Activated CD8-positive, alpha-beta memory T cell treated with anti-CD3 and anti-CD28 coated beads, Interleukin-2, amount 50 U/mL, for 4 hours (primary cell): ENCODE results near the gene LPGAT1.

Experiments used
- DNase-seq: peaks from one replicate; pipeline ENCODE4 v3.0.0-alpha.2; 2020

LPGAT1 gene

DNA sequence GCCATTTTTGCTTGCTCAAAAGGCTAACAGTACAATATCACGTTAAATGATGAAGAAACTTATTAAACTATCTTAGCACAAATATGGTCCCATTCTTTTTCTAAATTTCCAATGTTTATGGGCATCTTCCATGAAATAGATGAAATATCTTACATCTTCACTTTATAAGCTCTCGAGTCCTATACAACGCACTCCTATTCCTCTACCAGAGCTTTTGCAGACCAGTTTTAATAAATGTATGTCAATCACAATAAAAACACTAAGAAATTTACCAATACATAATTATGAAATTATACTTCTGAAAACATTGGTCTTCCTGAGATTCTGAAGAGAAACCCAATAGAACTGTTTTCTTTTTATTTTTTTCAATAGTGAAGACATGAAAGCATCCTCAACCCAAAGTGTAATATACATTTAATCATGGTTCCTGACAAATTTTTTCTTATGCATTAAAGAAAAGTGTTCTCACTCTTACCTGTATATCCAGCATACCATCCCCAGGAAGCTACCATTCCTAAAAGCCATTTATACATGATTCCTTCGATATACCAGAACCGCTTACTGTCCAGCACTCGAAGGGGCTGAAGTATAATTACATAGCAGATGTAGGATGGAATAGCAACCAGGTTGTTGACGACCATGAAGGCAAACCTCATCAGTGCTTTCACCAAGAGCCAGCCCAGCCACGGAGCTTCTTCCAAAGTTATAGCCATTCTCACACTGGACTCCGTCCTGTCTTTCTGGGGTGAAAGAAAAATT lies 1.8 kb downstream of the LPGAT1 start:
- DNase-seq = no peak

DNA sequence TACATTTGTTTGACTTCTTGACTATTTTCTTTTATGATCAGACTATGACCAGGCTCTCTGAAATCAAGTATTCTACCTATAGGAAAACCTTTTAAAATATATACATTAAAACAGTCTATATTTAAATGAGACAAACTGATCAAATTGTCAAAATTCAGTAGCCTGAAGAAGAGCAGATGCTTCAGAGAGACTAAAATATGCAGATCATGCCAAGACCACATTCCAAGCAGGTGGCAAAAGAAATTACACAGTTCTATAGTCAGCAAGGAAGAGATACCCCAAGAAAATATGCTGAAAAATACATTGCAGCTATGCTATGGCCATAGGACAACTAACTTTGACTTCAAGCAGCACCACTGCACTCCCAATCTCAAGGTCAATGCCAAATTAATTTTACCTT lies 3.5 kb downstream of the LPGAT1 start:
- no peak for DNase-seq

DNA sequence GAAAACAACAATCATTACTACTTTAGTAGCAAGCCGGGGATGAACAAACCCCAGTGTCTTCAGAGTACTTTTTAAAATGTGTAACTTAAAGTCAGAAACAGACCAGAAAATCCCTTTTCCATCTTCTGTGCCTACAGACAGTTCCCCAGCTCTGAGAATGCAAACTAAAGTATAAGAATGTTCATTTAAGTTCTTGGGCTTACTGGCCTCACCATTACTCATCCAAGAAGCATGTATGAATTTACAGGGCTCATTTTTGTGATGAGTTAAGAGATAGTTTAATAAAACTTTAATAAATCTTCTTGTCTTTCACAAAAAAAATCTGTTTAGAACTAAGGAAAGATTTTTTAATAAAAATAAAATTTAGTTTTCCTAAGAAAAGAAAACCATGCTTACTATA lies 4.6 kb downstream of the LPGAT1 start:
- DNase-seq = no peak

DNA sequence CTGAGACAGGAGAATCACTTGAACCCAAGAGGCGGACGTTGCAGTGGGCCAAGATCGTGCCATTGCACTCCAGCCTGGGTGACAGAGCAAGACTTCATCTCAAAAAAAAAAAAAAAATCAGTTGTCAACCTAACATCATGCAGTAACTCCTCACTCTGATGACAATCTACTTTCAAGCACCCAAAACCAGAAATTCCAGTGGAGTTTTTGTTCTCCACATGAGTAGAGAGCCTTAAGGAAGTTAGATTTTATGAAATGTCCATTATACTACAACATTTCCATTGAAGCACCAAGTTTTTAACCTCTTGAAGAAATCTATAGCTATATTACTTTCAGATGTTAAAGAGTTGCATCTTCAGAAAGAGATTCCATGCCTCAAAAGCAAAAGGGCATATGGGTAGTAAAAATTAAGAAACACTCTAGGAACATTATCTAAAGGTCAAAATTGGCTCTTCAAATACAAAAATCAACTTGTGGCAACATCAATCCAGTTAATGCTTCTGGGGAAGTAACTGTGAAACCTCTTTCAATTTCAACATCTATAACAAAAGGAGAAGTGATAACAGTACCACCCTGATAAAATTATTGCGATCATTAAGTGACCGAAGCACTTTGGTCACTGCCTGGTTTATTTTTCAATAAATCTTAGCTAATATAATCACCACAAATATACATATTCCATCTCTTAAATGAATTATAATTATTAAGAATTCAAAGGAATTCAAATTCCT lies 7.7 kb downstream of the LPGAT1 start:
- no peak for DNase-seq

DNA sequence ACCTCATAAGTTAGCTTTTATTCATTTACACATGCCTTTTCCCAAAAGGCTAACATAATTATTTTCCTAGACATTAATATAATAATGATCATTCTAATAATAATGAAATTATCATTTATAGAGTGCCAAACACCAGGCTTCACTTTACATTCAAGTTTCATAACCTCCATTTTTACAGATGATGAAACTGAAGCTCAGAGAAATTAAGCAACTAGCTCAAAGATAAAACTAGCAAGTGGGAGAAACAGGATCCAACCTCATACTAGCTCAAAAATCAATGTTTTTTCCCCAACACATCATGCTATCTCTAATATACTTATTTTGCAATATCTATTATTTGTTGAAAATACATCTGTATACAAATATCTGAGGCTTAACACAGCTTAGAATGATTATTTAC lies 14.0 kb downstream of the LPGAT1 start:
- DNase-seq = no peak

DNA sequence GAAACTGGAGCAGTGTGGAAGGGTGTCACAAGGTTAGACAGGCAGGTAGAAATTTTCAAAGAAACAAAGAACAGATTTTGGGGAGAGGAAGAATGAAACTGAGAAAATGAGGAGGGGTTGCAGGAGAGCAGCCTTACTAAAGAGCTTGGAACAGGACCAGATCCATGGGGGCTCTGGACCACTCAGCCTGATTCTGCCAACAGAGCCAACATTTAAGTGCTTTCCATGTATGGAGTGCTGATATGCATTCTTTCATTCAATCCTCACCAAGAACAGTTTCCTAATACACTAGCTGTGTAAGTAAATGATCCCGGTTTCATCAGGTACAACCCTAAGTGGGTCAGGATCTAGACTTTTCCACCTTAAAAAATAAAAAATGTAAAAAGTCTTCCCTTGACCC lies 16.2 kb downstream of the LPGAT1 start:
- DNase-seq = no peak

DNA sequence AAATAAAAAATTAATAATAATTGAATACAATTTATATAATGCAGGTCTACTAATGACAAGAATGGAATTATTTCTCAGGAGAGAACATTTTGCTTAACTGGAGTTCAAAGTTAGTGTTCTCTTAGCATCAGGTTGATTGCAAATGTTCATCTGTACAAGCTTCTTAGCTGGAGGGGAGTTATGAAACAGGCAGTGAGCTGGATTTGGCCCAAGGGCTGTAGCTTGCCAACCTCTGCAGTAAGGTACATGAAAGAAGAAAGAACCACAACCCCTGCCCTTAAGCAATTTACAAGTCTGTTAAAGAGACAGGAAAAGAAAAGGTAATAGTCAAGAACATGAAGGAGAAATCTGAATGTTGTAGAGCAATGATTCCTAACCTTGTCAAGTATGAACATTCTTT lies 17.0 kb downstream of the LPGAT1 start:
- no peak for DNase-seq

DNA sequence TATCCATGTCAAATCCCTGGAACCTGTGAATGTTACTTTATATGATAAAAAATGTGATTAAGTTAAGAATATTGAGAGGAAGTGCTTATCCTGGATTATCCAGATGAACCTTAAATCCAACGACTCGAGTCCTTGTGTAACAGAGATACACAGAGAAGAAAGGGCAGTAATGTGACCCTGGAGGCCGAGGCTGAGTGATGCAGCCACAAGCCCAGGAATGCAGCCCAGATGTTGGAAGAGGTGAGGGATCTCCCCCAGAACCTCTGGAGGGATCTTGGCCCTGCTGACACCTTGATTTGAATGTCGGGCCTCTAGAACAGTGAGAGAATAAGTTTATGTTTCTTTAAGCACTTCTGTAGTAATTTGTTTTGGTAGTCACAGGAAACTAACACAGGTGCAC lies 18.0 kb downstream of the LPGAT1 start:
- no peak for DNase-seq

DNA sequence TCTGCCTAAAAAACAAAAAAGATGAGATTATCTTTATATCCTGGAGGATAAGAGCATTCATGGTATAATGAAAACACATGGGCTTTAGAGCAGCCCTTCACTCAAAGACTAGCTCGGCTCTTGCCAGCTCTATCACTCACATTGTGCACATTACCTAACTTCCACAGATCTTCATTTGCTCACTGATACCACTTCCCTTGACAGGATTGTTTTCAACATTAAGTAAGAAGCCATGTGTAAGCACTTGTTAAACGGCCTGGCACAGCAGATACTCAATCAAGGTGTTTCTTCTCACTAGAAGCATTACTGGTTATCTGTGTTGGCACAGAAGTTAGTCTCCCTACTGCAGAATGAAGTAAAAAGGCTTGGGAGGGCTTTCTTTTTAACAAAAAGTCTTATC lies 18.7 kb downstream of the LPGAT1 start:
- no peak for DNase-seq

DNA sequence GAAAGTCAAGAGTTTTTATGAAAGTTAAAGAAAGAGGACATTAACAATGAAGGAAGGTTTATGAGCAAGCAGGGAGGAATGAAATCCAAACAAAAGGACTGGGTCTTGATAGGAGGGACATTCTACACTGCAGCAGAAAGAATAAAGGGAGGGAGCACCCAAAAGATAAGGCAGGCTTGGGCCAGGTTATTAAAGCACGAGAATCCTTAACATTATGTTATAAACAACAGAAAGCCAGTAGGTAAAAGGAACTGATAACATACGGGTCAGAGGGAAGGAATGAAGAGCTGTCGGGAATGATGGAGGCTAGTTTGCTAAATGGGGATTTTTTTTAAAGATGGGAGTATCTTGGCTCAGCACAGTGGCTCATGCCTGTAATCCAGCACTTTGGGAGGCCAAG lies 19.4 kb downstream of the LPGAT1 start:
- no peak for DNase-seq

DNA sequence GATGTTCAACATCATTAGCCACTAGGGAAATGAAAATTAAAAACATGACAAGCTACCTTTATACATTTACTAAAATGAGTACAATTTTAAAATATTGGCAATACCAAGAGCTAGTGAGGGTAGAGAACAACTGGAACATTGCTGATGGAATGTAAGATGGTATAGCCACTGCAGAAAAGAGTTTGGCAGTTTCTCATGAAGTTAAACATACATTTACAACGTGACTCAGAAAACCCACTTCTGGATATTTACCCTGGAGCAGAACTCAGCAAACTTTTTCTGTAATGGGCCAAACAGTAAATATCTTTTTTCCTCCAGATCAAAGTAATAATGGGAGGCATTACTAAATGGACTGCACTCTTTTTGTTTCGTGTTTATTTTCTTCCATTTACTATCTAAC lies 22.1 kb downstream of the LPGAT1 start:
- DNase-seq = no peak

DNA sequence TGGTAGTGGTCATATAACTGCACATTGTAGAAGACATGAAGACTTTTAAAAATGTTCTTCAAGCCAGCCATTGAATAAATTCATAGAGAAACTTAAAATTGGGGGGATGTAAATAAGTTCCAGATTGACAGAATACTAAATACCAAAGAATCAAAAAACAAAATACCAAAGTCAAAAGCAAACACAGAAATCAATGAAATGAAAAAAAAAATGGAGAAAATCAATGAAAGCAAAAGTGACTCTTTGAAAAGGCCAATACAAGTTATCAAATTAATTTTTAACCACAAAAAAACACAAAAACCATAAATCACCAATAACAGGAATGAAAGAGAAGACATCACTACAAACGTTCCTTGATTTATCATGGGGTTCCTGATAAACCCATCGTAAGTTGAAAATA lies 25.6 kb downstream of the LPGAT1 start:
- DNase-seq = no peak

DNA sequence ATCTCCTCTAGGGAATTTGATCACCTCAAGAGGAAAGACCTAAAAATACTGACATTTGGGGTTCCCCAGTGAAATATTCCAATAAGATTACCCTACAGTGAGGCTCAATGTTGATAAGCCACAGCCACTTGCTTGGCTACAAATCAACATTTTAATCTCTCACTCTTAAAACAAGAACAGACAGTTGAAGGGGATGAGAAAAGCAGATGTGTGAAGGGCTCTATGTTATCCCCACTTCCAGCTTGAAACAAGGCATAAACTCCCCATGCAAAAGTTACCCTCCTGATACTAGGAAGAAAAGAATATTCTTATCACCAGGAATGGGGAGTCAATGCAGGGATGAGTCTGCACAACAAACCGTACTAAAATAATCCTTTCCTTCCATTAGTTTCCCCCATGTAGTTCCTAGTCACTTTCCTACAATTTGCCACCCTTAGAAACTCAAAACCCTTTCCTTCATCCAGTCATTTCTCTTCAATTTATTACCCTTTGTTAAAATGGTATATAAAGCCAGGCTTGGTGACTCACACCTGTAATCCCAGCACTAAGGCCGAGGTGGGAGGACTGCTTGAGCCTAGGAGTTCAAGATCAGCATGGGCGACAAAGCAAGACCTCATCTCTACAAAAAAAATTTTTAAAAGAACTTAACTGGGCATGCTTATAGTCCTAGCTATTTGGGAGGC lies 29.5 kb downstream of the LPGAT1 start:
- no peak for DNase-seq

DNA sequence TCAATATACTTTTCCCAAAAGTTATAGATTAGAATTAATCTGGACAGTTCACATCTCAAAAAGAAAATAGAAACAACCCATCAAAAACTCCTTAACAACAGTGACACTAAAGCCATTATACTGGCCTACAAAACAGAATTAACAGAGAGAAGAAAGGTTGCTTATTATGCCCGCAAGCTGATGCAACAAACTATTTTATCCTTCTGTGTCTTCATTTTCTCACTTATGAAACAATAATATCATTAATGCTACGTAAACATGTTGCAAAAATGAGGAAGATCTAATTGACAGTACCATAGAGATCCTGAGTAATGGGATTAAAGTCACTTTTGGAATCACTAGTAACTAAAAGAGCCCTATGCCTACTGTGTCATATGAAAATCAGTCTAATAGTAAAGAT lies 32.6 kb downstream of the LPGAT1 start:
- DNase-seq = no peak

DNA sequence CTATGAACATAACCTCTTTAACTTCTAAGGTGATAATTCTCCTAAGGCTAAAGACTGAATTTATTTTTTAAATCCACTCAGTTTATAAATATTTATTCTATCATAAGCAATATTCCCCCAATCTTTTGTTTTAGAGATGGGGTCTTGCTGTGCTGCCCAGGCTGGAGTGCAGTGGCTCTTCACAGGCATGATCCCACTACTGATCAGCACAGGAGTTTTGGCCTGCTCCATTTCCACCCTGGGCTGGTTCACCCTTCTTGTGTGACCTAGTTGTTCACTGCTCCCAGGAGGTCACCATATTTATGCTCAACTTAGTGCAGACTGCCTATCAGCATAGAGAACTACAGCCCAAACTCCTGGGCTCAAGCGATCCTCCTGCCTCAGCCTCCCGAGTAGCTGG lies 38.6 kb downstream of the LPGAT1 start:
- no peak for DNase-seq

DNA sequence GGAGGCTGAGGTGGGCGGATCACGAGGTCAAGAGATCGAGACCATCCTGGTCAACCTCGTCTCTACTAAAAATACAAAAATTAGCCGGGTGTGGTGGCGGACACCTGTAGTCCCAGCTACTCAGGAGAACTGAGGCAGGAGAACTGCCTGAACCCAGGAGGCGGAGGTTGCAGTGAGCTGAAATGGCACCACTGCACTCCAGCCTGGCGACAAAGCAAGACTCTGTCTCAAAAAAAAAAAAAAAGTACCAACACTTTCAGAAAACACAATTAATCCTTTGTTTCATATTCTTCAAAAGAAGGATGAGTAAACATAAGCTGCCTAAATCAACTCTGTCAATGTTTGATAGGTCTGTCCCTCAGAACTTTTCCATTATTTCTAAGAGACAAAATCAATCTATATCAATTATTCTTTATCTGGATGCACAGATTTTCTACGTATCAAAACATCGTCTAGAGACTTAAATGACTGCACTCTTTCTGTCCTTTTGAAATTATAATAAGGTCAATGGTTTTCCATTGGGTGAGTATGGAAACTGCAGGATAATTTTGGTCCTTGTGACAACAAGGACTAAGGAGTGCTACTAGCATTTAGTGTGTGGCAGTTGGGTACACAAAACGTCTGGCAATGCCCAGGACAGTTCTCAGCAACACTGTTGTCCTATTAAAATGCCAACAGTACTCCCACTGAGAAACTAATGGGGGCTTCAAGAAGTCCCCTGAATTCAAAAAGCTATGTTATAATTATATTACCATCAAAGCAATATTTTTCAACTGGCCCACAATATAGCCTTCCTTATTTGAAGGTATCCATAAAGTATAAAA lies 40.7 kb downstream of the LPGAT1 start:
- no peak for DNase-seq

DNA sequence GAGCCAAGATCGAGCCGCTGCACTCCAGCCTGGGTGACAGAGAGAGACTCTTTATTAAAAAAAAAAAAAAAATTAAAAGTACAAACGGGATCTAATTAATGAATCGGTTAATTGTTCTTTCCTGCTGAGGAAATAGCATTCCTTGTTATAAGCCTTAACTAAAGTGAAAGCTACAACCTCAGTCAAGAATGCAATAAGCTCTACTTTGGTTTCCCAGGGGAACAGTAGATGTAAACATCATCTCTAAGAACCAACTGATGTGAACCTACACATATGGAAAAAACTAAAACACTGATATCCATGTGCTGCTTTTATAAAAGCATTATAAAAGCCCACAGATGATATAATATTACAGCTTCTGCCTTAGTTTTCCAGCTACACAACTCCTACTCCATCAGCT lies 41.9 kb downstream of the LPGAT1 start:
- no peak for DNase-seq

DNA sequence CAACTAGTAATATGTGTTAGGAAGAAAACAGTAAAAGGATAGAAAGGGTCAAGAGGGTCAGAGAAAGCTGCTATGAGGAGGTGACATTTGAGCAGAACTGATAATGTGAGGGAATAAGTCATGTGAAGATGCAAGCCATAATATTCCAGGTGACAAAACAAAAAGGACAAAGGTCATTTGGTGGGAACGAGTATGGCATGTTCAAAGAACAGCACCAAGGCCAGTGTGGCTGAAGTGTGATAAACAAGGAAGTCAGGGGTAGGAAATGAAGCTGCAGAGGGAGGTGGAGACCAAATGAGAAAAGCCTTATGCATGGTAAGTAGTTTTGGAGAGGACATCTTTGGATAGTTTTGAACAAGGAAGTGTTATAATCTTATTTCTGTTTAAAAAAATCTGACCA lies 46.7 kb downstream of the LPGAT1 start:
- DNase-seq = no peak

DNA sequence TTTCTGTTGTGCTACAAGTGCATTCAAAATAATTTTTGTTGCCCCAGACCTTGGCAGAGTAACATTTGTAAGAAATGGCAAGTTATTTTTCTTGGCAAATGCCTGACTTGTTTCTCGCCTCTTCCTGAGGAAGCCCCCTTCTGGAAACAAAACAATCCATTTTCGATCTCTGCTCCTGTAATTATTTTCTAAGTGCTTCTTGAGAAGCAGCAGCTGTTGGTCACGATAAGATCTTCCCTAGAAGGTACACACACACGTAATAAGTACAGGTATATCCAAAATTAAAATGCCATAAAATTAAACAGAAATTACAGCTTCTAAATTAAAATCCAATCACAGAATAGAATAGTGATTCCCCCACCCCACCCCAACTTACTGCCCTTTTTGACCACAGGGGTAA lies 47.3 kb downstream of the LPGAT1 start:
- DNase-seq = no peak

DNA sequence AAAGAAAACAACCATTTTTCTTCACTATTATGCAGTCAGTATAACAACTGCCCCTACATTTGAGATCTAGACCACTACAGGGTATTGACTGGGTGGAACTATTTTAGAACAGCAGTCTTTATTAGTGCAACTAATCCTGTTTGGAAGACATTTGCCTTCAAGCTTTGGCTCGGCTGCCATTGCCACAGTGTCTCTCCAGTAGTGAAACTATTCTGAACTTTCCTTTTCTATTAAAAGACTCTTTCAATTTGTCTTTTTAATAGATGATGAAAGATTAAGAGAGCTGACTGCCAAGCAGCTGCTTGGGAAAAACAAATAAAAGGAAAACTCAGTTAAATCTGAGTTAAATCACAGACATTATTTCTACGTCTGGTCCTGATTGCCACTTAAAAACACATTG lies 49.3 kb downstream of the LPGAT1 start:
- DNase-seq = no peak

DNA sequence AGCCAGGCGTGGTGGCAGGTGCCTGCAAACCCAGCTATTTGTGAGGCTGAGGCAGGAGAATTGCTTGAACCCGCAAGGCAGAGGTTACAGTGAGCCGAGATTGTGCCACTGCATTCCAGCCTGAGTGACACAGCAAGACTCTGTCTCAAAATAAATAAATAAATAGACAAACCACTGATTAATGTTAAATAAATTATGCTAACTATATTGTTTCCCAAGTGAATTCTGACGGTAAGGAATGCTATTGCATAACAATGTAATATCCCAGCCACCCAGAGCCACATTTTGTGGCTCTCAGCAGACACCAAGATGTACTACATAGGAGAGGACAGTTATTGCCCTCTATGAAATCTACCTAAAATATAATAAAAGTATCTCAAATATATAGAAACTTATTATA lies 55.4 kb downstream of the LPGAT1 start:
- DNase-seq = no peak

DNA sequence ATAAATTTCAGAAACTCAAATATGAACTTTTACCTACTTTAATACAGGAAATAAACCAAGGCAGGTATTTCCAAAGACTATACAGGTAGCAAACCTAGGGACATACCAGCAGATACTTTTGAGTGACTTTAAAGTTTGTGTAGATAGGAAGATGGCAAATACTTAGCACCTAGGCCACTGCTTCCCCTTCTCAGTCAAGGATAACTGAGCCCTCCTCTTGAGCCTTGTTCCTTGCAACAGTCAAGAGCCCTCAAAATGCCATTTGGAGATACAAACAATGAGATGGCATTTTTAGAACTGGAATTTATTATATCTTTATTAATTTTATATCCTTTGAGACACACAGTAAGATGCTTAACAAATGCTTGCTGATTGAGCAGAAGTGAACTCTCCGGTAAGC lies 65.9 kb downstream of the LPGAT1 start:
- no peak for DNase-seq

DNA sequence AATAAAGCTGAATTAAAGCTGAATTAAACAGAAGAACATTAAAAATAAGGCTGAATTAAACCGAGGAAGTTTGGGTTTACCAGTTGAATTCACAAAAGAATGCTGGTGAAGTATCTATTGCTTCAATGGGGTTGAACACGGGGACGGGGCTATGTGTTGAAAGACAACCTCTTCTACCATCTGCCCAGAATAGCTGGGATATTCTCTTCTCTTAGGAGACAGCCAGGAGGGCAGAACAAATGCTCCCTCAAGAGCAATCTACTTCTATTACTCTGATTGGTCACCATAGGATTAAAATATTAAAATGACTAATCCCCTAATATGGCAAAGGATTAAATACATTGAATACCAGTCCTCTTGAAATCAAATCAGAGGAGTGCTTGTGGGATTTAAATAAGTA lies 68.4 kb downstream of the LPGAT1 start:
- no peak for DNase-seq
